A549 (cell line): ENCODE results near the gene MYLK4. TPM values are rescaled to one million over a fixed set of nuclear protein-coding genes. Genes with fewer than 3 reads are reported as not detected.

ENCODE experiments used
- ATAC-seq, 2 experiments: fragments of 200-7000 bp in 1 of 2; fragments of >200 bp in 1 of 2; cut with Nextera tagmentation in 1 of 2; cut with Tn5 transposase in 1 of 2; 3 replicates each; pipeline versions ENCODE4 v1.8.0 to v1.9.1; 2018 to 2020; ENCODE audit warnings: mild to moderate bottlenecking in 1 of 2, moderate library complexity in 1 of 2
- CTCF ChIA-PET: fragments of 300-600 bp; sonication (Branson Sonifier 250); formaldehyde crosslinking; extraction: SDS; loops from one replicate; lab custom pipeline; 2021; ENCODE audit warnings: antibody characterized with exemption, inconsistent platforms; lab: Yijun Ruan, JAX
- POLR2A ChIA-PET: fragments of 350-600 bp; formaldehyde crosslinking; extraction: SDS; loops from one replicate; lab custom pipeline; 2021; ENCODE audit warnings: antibody characterized with exemption, inconsistent platforms; lab: Yijun Ruan, JAX
- DNase-seq, 2 experiments: peaks; one replicate each; pipeline versions ENCODE4 v3.0.0 to v3.0.0-alpha.2; 2011 to 2016; ENCODE audit warnings: low read depth in 1 of 2, low spot score in 1 of 2
- FAIRE-seq: peaks from 2 replicates; lab custom pipeline; 2011; peaks lifted over from hg19 to GRCh38; lab: Jason Lieb, UNC
- H3K27ac ChIP-seq, 2 experiments: fragments of >200 bp; sonication (Bioruptor Twin); formaldehyde crosslinking; 3 replicates each; pipeline ENCODE4 v1.5.1; 2016 to 2017
- H3K4me1 ChIP-seq: fragments of >200 bp; sonication (Bioruptor Twin); formaldehyde crosslinking; 3 replicates; pipeline ENCODE4 v1.6.1; 2016
- H3K4me2 ChIP-seq: fragments of >200 bp; sonication (Bioruptor Twin); formaldehyde crosslinking; 3 replicates; pipeline ENCODE4 v1.6.1; 2016
- H3K4me3 ChIP-seq: fragments of >200 bp; sonication (Bioruptor Twin); formaldehyde crosslinking; 3 replicates; pipeline ENCODE4 v1.5.1; 2016
- H3K9me3 ChIP-seq: fragments of >200 bp; sonication (Bioruptor Twin); formaldehyde crosslinking; 3 replicates; pipeline ENCODE4 v1.6.1; 2016
- CBX2 ChIP-seq: fragments of 200-600 bp; sonication (generic); IDR thresholded peaks from 2 replicates; pipeline ENCODE4 v1.6.1; 2016; ENCODE audit warnings: low read depth, mild to moderate bottlenecking, borderline replicate concordance
- CBX8 ChIP-seq: fragments of 200-600 bp; sonication (generic); IDR thresholded peaks from 2 replicates; pipeline ENCODE4 v1.6.1; 2016
- CEBPB ChIP-seq, 2 experiments: fragments of >200 bp in 1 of 2; sonication (Bioruptor Twin) in 1 of 2; formaldehyde crosslinking in 1 of 2; IDR thresholded peaks; 2 replicates each; pipeline ENCODE4 v1.6.1; 2012 to 2016
- CHD2 ChIP-seq: fragments of 150-350 bp; IDR thresholded peaks from 2 replicates; pipeline ENCODE4 v1.6.1; 2014; ENCODE audit warnings: low read length; ENCODE audit not compliant: partially characterized antibody
- ESRRA ChIP-seq: fragments of 150-350 bp; IDR thresholded peaks from 2 replicates; pipeline ENCODE4 v1.6.1; 2014; ENCODE audit warnings: mild to moderate bottlenecking, low read length, borderline replicate concordance
- FOSB ChIP-seq: fragments of 250-450 bp; sonication (Bioruptor Pico); IDR thresholded peaks from 2 replicates; pipeline ENCODE4 v1.5.0; 2020; ENCODE audit warnings: mild to moderate bottlenecking, moderate library complexity
- GATA3 ChIP-seq: IDR thresholded peaks from 2 replicates; pipeline ENCODE4 v1.6.1; 2012; ENCODE audit warnings: borderline replicate concordance
- HDAC2 ChIP-seq: fragments of 200-600 bp; sonication (generic); IDR thresholded peaks from 2 replicates; pipeline ENCODE4 v1.6.1; 2016
- HOXB13 ChIP-seq: fragments of 250-450 bp; sonication (Bioruptor Pico); IDR thresholded peaks from 2 replicates; pipeline ENCODE4 v1.5.0; 2020; ENCODE audit warnings: low read depth, mild to moderate bottlenecking, moderate library complexity
- JUN ChIP-seq, 2 experiments: fragments of >200 bp; sonication (Bioruptor Twin); formaldehyde crosslinking; IDR thresholded peaks; 2 replicates in 1 of 2; 3 replicates in 1 of 2; pipeline ENCODE4 v1.6.1; 2016 to 2017
- JUNB ChIP-seq: fragments of >200 bp; sonication (Bioruptor Twin); formaldehyde crosslinking; IDR thresholded peaks from 2 replicates; pipeline ENCODE4 v1.6.1; 2016
- KDM1A ChIP-seq: fragments of 200-600 bp; sonication (generic); IDR thresholded peaks from 2 replicates; pipeline ENCODE4 v1.6.1; 2016; ENCODE audit warnings: low read depth, mild to moderate bottlenecking
- KDM5A ChIP-seq: fragments of 200-600 bp; sonication (generic); IDR thresholded peaks from 2 replicates; pipeline ENCODE4 v1.6.1; 2016; ENCODE audit warnings: antibody characterized with exemption, mild to moderate bottlenecking
- MAFK ChIP-seq: fragments of 450-650 bp; IDR thresholded peaks from 2 replicates; pipeline ENCODE4 v1.6.1; 2014; ENCODE audit not compliant: partially characterized antibody
- MAZ ChIP-seq: fragments of 150-350 bp; IDR thresholded peaks from 2 replicates; pipeline ENCODE4 v1.6.1; 2014; ENCODE audit warnings: antibody characterized with exemption, low read depth, low read length, borderline replicate concordance
- MYC ChIP-seq: IDR thresholded peaks from 2 replicates; pipeline ENCODE4 v1.6.1; 2012; ENCODE audit warnings: mild to moderate bottlenecking, inconsistent platforms, low read length, improper control_type of control experiment, borderline replicate concordance
- NFE2L2 ChIP-seq: fragments of 150-350 bp; conservative IDR thresholded peaks from 2 replicates; pipeline ENCODE4 v1.6.1; 2014; ENCODE audit warnings: low read length
- PHF8 ChIP-seq: fragments of 200-600 bp; sonication (generic); IDR thresholded peaks from 2 replicates; pipeline ENCODE4 v1.6.1; 2016; ENCODE audit warnings: low read depth, mild to moderate bottlenecking, antibody characterized with exemption, moderate library complexity, borderline replicate concordance
- POLR2A ChIP-seq: IDR thresholded peaks from 2 replicates; pipeline ENCODE4 v1.6.1; 2012; ENCODE audit warnings: mild to moderate bottlenecking, low read length
- RAD21 ChIP-seq, 2 experiments: fragments of >200 bp in 1 of 2; sonication (Bioruptor Twin) in 1 of 2; formaldehyde crosslinking in 1 of 2; IDR thresholded peaks in 1 of 2; conservative IDR thresholded peaks in 1 of 2; 2 replicates in 1 of 2; 3 replicates in 1 of 2; pipeline ENCODE4 v1.6.1; 2012 to 2018; ENCODE audit warnings: inconsistent platforms in 1 of 2
- TFCP2L1 ChIP-seq: fragments of 250-450 bp; sonication (Bioruptor Pico); IDR thresholded peaks from 2 replicates; pipeline ENCODE4 v1.5.0; 2021; ENCODE audit warnings: mild to moderate bottlenecking
- ZFP36 ChIP-seq: fragments of 450-650 bp; IDR thresholded peaks from 2 replicates; pipeline ENCODE4 v1.6.1; 2014; ENCODE audit warnings: borderline replicate concordance; ENCODE audit not compliant: partially characterized antibody
- WGBS: methylation state at CpG from one replicate; pipeline ENCODE4 v1.1.6; 2017; ENCODE audit errors: missing lambda C conversion rate; 5-methylcytosine and 5-hydroxymethylcytosine counted together
- polyA plus RNA-seq, 4 experiments: library from polyadenylated mRNA; depleted of rRNA in 3 of 4; stranded (reverse); fragments of >200 nt; fragmentation: RNase III in 1 of 4; extraction: RNeasy Plus Mini Kit Qiagen cat#74134 plus additional on column Dnase treatment in 1 of 4; gene quantifications; 2 replicates in 3 of 4; 3 replicates in 1 of 4; pipeline ENCODE4 v1.2.3, GENCODE V29; 2011 to 2017
- TF ChIP-seq, protein P1 (sequence below): fragments of 450-650 bp; IDR thresholded peaks from 2 replicates; pipeline ENCODE4 v1.6.1; 2014; ENCODE audit warnings: antibody characterized with exemption
- TF ChIP-seq, protein P2 (sequence below): IDR thresholded peaks from 2 replicates; pipeline ENCODE4 v1.6.1; 2012
- TF ChIP-seq, protein P3 (sequence below): fragments of 250-450 bp; sonication (Bioruptor Pico); IDR thresholded peaks from 2 replicates; pipeline ENCODE4 v1.5.0; 2020; ENCODE audit warnings: low read depth, mild to moderate bottlenecking, moderate library complexity
- TF ChIP-seq, protein P4 (sequence below): IDR thresholded peaks from 2 replicates; pipeline ENCODE4 v1.6.1; 2012; ENCODE audit warnings: low read depth, borderline replicate concordance
- TF ChIP-seq, protein P5 (sequence below): fragments of >200 bp; sonication (Bioruptor Twin); formaldehyde crosslinking; IDR thresholded peaks from 2 replicates; pipeline ENCODE4 v1.6.1; 2016
- TF ChIP-seq, protein P6 (sequence below): IDR thresholded peaks from 2 replicates; pipeline ENCODE4 v1.6.1; 2012
- TF ChIP-seq, protein P7 (sequence below): fragments of 250-450 bp; sonication (Bioruptor Pico); IDR thresholded peaks from 2 replicates; pipeline ENCODE4 v1.5.0; 2021; ENCODE audit warnings: mild to moderate bottlenecking, moderate library complexity, borderline replicate concordance

MYLK4 gene
- polyA plus RNA-seq, 2 of the 4 experiments (the other 2 are of a cell fraction) = 0.14 to 0.21 TPM

DNA sequence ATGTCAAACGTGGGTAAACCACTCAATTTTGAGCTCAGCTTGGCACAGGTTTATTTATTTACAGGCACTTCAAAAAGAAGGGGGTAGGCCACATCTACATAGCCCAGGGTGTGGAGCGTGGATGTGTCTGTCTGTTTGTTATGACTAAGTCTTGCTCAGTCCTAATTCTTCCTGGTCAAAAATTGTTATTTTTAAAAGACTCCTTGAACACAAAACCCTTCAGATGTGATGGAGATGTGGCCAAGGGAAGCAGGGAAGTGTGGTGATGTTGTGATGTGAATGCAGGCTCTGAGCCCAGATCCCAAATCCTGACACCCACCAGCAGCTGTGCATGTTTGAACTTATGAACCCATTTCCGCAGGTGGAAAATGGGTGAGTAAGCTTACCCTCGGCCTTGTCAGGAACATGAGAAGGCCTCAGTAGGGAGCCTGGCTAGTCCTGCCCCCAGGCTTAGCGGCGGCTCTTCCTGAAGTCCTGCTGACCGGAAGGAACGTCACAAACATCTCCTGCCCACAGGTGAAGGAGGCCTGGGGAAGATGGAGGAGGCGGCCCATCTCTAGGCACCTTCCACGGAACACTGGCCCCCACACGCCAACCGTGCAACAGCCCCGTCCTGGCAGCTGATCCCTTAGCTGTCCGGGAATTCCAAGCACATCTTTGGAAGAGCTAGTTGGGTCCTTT lies 119.7 kb downstream of the MYLK4 start:
- H3K4me1 ChIP-seq = peaks cover 51% of the 10 kb centered on the region
- POLR2A ChIA-PET = no interaction called here

DNA sequence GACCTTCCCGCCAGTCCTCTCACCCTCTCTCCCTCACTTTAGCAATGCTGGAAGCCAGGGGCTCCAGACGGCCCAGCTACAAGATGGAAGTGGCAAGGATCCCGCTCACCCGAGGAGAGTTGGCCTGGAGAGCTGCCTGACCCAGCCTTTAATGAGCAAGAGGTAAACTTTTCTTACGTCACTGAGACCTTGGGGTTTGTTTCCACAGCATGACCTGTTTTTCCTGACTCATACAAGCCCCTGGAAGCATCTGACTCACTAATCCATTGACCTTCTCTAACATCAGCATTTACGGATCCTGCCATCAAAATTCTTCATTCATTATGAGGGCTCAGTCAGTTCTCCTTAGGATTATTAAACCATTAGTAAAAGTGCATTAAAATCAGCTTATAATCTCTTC lies 120.4 kb downstream of the MYLK4 start:
- ChIA-PET POLR2A (no interaction called here), CTCF (interaction anchor here (1.0 kb wide), 1 partner anchor 10 kb away, joined by 3 read pairs; no protein-coding TSS in a partner anchor)
- peak overlapping the region; percentile 82 for H3K4me2 ChIP-seq
- FAIRE-seq (peak; percentile 54), DNase-seq (peak; percentile 64 to 92), ATAC-seq (peak; percentile 78 to 79)
- H3K4me1 ChIP-seq = peaks cover 51% of the 10 kb centered on the region
- no peaks in the 10 kb centered on the region for H3K9me3 ChIP-seq
- peak overlapping the region; percentile 81 to 95 for H3K27ac ChIP-seq
- H3K4me3 ChIP-seq = no peak overlapping the region
- WGBS = 6% methylated on average over 6 of the region's 6 CpGs
- TF ChIP-seq HOXB13 (CRISPR knock-in tag) (0 out of 2 replicates have a peak, but pooled peaks have one; percentile 46), TFCP2L1 (CRISPR knock-in tag) (no peak), CHD2 (no peak), MAZ (no peak), NFE2L2 (no peak), CEBPB (IDR thresholded peaks at IDR 0.05) (peak in 1 of 2 experiments; percentile 59; a peak in 1 of 4 replicates), JUN (IDR thresholded peaks at IDR 0.05) (peak in 1 of 2 experiments; percentile 46; a peak in 1 of 5 replicates), PHF8 (no peak), KDM1A (no peak), POLR2A (no peak), CBX8 (no peak), MYC (no peak), KDM5A (no peak), ESRRA (no peak), GATA3 (peak; percentile 61), HDAC2 (no peak), RAD21 (conservative IDR thresholded peaks at IDR 0.05 in 1 of 2, IDR thresholded peaks at IDR 0.05 in 1 of 2) (no peak; a peak in 1 of 5 replicates), CBX2 (no peak), MAFK (peak; percentile 80), JUNB (peak; percentile 83), ZFP36 (no peak)
- TF ChIP-seq, protein P1, sequence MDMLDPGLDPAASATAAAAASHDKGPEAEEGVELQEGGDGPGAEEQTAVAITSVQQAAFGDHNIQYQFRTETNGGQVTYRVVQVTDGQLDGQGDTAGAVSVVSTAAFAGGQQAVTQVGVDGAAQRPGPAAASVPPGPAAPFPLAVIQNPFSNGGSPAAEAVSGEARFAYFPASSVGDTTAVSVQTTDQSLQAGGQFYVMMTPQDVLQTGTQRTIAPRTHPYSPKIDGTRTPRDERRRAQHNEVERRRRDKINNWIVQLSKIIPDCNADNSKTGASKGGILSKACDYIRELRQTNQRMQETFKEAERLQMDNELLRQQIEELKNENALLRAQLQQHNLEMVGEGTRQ = no peak
- TF ChIP-seq, protein P2, sequence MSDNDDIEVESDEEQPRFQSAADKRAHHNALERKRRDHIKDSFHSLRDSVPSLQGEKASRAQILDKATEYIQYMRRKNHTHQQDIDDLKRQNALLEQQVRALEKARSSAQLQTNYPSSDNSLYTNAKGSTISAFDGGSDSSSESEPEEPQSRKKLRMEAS = peak; percentile 51; the same call in 1 of the 2 replicates
- TF ChIP-seq, protein P3, sequence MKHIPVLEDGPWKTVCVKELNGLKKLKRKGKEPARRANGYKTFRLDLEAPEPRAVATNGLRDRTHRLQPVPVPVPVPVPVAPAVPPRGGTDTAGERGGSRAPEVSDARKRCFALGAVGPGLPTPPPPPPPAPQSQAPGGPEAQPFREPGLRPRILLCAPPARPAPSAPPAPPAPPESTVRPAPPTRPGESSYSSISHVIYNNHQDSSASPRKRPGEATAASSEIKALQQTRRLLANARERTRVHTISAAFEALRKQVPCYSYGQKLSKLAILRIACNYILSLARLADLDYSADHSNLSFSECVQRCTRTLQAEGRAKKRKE (CRISPR knock-in tag) = peak; percentile 76; the same call in 1 of the 2 replicates
- TF ChIP-seq, protein P4, sequence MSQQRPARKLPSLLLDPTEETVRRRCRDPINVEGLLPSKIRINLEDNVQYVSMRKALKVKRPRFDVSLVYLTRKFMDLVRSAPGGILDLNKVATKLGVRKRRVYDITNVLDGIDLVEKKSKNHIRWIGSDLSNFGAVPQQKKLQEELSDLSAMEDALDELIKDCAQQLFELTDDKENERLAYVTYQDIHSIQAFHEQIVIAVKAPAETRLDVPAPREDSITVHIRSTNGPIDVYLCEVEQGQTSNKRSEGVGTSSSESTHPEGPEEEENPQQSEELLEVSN = peak; percentile 64; the same call in 1 of the 2 replicates
- TF ChIP-seq, protein P5, sequence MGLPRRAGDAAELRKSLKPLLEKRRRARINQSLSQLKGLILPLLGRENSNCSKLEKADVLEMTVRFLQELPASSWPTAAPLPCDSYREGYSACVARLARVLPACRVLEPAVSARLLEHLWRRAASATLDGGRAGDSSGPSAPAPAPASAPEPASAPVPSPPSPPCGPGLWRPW = no peak
- TF ChIP-seq, protein P6, sequence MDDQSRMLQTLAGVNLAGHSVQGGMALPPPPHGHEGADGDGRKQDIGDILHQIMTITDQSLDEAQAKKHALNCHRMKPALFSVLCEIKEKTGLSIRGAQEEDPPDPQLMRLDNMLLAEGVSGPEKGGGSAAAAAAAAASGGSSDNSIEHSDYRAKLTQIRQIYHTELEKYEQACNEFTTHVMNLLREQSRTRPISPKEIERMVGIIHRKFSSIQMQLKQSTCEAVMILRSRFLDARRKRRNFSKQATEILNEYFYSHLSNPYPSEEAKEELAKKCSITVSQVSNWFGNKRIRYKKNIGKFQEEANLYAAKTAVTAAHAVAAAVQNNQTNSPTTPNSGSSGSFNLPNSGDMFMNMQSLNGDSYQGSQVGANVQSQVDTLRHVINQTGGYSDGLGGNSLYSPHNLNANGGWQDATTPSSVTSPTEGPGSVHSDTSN = no peak
- TF ChIP-seq, protein P7, sequence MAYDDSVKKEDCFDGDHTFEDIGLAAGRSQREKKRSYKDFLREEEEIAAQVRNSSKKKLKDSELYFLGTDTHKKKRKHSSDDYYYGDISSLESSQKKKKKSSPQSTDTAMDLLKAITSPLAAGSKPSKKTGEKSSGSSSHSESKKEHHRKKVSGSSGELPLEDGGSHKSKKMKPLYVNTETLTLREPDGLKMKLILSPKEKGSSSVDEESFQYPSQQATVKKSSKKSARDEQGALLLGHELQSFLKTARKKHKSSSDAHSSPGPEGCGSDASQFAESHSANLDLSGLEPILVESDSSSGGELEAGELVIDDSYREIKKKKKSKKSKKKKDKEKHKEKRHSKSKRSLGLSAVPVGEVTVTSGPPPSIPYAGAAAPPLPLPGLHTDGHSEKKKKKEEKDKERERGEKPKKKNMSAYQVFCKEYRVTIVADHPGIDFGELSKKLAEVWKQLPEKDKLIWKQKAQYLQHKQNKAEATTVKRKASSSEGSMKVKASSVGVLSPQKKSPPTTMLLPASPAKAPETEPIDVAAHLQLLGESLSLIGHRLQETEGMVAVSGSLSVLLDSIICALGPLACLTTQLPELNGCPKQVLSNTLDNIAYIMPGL (CRISPR knock-in tag) = no peak

More for the DNA sequence above, 119.7 kb downstream of the MYLK4 start:
- TF ChIP-seq, protein P5 = no peak
- TF ChIP-seq KDM1A (no peak), CBX8 (no peak), FOSB (CRISPR knock-in tag) (no peak)
- TF ChIP-seq, protein P2 = 0 out of 2 replicates have a peak, but pooled peaks have one; percentile 19
- peak in 1 of 2 experiments; percentile 70 for DNase-seq
- CTCF ChIA-PET = interaction anchor here (5.2 kb wide), 1 partner anchor 1034 kb away, joined by 49 read pairs; no protein-coding TSS in a partner anchor
- peak overlapping the region; percentile 81 to 95 for H3K27ac ChIP-seq
- H3K9me3 ChIP-seq = no peaks in the 10 kb centered on the region
- no peak overlapping the region for H3K4me3 ChIP-seq
- peak; percentile 32 to 42; a peak in 4 of 6 replicates for ATAC-seq
- WGBS = 30% methylated on average over 10 of the region's 14 CpGs
- no peak for FAIRE-seq
- H3K4me2 ChIP-seq = peak overlapping the region; percentile 82
